Measurements from ENCODE around the gene ACOT7.

DNA sequence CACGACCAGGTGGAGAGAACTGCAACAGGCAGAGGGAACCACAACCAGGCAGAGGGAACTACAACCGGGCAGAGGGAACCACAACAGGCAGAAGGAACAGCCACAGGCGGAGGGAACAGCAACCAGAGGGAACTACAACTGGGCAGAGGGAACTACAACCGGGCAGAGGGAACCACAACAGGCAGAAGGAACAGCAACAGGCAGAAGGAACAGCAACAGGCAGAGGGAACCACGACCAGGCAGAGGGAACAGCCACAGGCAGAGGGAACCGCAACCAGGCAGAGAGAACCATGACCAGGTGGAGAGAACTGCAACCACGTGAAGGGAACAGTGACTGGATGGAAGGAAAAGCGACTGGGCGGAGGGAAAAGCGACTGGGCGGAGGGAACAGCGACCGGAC lies 85.1 kb downstream of the ACOT7 start:
- TF ChIP-seq, protein P1, sequence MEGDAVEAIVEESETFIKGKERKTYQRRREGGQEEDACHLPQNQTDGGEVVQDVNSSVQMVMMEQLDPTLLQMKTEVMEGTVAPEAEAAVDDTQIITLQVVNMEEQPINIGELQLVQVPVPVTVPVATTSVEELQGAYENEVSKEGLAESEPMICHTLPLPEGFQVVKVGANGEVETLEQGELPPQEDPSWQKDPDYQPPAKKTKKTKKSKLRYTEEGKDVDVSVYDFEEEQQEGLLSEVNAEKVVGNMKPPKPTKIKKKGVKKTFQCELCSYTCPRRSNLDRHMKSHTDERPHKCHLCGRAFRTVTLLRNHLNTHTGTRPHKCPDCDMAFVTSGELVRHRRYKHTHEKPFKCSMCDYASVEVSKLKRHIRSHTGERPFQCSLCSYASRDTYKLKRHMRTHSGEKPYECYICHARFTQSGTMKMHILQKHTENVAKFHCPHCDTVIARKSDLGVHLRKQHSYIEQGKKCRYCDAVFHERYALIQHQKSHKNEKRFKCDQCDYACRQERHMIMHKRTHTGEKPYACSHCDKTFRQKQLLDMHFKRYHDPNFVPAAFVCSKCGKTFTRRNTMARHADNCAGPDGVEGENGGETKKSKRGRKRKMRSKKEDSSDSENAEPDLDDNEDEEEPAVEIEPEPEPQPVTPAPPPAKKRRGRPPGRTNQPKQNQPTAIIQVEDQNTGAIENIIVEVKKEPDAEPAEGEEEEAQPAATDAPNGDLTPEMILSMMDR (IDR thresholded peaks at IDR 0.05), result no peak
- TF ChIP-seq POLR2AphosphoS5 (IDR thresholded peaks at IDR 0.05; ENCODE audit: low read depth, low read length) (no peak), REST (IDR thresholded peaks at IDR 0.05; ENCODE audit: insufficient read depth in 1 of 2, low read depth in 2 of 2, low read length in 1 of 2) (no peak), TCF7L2 (IDR thresholded peaks at IDR 0.05; ENCODE audit: low read depth, low read length) (no peak)

All from Panc1 (cell line).